Measurements from ENCODE around the gene CREBBP. TPM values are rescaled to one million over a fixed set of nuclear protein-coding genes. Genes with fewer than 3 reads are reported as not detected.

The CREBBP gene
- total RNA-seq, 1 experiment from 2014 or later, result 79.1 TPM

DNA sequence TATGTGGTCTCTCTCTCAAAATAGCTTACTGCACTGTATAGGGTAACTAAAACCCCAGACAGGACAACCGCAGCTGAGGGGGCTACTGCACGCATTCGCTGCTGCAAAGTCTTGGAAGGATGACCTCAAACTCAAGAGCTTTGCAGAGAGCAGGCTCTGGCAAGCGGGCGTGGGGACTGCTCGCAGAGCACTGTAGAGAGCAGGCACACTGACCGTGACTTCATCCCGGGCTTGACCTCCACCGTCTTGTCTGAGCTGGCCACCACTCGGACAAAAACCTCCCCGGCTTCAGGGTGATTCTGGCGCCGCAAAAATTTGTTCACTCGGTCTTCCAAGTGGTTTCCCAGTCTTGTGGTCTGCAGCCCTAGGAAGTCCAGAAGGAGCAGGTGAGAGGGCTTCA is 140.3 kb downstream of the CREBBP start:
- TF ChIP-seq, protein P1, sequence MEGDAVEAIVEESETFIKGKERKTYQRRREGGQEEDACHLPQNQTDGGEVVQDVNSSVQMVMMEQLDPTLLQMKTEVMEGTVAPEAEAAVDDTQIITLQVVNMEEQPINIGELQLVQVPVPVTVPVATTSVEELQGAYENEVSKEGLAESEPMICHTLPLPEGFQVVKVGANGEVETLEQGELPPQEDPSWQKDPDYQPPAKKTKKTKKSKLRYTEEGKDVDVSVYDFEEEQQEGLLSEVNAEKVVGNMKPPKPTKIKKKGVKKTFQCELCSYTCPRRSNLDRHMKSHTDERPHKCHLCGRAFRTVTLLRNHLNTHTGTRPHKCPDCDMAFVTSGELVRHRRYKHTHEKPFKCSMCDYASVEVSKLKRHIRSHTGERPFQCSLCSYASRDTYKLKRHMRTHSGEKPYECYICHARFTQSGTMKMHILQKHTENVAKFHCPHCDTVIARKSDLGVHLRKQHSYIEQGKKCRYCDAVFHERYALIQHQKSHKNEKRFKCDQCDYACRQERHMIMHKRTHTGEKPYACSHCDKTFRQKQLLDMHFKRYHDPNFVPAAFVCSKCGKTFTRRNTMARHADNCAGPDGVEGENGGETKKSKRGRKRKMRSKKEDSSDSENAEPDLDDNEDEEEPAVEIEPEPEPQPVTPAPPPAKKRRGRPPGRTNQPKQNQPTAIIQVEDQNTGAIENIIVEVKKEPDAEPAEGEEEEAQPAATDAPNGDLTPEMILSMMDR (conservative IDR thresholded peaks at IDR 0.05), result no peak
- H3K56ac ChIP-seq (ENCODE audit: insufficient read length, low read depth, low read length), result no peak overlapping the region
- H2BK20ac ChIP-seq (ENCODE audit: low read depth, low read length, poor library complexity, severe bottlenecking), result no peak overlapping the region
- H3K27ac ChIP-seq (ENCODE audit: insufficient read length, low read depth, low read length), result no peak overlapping the region
- H3K9me3 ChIP-seq (ENCODE audit: control insufficient read depth, low read depth, low read length), result no peaks in the 10 kb centered on the region
- H4K20me1 ChIP-seq (ENCODE audit: control insufficient read depth, insufficient read depth, insufficient read length), result no peaks in the 10 kb centered on the region
- H4K5ac ChIP-seq (ENCODE audit: insufficient read length, low read depth, low read length), result no peak overlapping the region
- H2AK5ac ChIP-seq (ENCODE audit: insufficient read length, low read length), result no peak overlapping the region
- no peak overlapping the region for H3K23ac ChIP-seq (ENCODE audit: insufficient read length, low read depth, low read length)
- WGBS (ENCODE audit: extremely low coverage, insufficient read length, low lambda C conversion rate), result no CpG with 5 or more reads among the region's 14 CpGs
- peaks cover 43 to 92% (median 80%) of the 10 kb centered on the region in 3 experiments for H3K36me3 Mint-ChIP-seq (ENCODE audit: insufficient read depth in 1 of 3, low read depth in 3 of 3)
- no peak overlapping the region for H3K14ac ChIP-seq (ENCODE audit: insufficient read depth, low read length)
- H3K9ac ChIP-seq (ENCODE audit: extremely low read depth, insufficient read length, low read length), result no peak overlapping the region
- H3K23me2 ChIP-seq (ENCODE audit: insufficient read length, low read depth, low read length, poor library complexity, severe bottlenecking), result no peaks in the 10 kb centered on the region
- H2BK15ac ChIP-seq (ENCODE audit: low read depth, low read length), result no peak overlapping the region
- H3K79me1 ChIP-seq (ENCODE audit: insufficient read depth, low read depth, low read length, poor library complexity, severe bottlenecking), result peaks cover 3% of the 10 kb centered on the region
- H2BK5ac ChIP-seq (ENCODE audit: insufficient read length, low read length), result no peak overlapping the region
- H4K91ac ChIP-seq (ENCODE audit: insufficient read length, low read depth, low read length), result no peak overlapping the region
- H3K27me3 ChIP-seq (ENCODE audit: insufficient read depth, low read length), result no peaks in the 10 kb centered on the region
- no peaks in the 10 kb centered on the region for H3K27me3 Mint-ChIP-seq (ENCODE audit: low read depth)
- H3K79me2 ChIP-seq (ENCODE audit: insufficient read depth, low read length), result no peaks in the 10 kb centered on the region
- H2BK12ac ChIP-seq (ENCODE audit: insufficient read length, low read depth, low read length), result no peak overlapping the region
- H2AFZ ChIP-seq (ENCODE audit: low read length), result no peak overlapping the region
- H3K4ac ChIP-seq (ENCODE audit: low read depth, low read length), result no peak overlapping the region
- no peak overlapping the region for H3T11ph ChIP-seq (ENCODE audit: low read length)
- peaks cover 8 to 11% of the 10 kb centered on the region in 2 experiments for H3K4me1 Mint-ChIP-seq
- no peak overlapping the region for H3K18ac ChIP-seq (ENCODE audit: insufficient read length, low read depth, low read length)
- no peak for DNase-seq
- no peaks in the 10 kb centered on the region for H3K4me1 ChIP-seq (ENCODE audit: insufficient read depth, low read length)
- H3K9me3 Mint-ChIP-seq, result no peaks in the 10 kb centered on the region
- H2BK120ac ChIP-seq (ENCODE audit: low read depth, low read length, poor library complexity, severe bottlenecking), result no peak overlapping the region
- H3K27ac Mint-ChIP-seq, result no peak overlapping the region
- H3K4me2 ChIP-seq (ENCODE audit: insufficient read depth, insufficient read length, low read length), result no peak overlapping the region
- H4K8ac ChIP-seq (replicated peaks; ENCODE audit: insufficient read length, low read depth, low read length), result no peak overlapping the region
- H3K4me3 Mint-ChIP-seq, result no peak overlapping the region

All from H9 (cell line).